Activated CD4-positive, CD25-positive, alpha-beta regulatory T cell (primary cell): ENCODE measurements around the gene TSPAN3.
A peak's percentile ranks its signal among the peaks of the same experiment; 100 is the strongest.

Experiments
- DNase-seq, 4 experiments: peaks; one replicate each; lab custom pipeline; 2025; lab: John Stamatoyannopoulos, UW

The TSPAN3 gene

DNA sequence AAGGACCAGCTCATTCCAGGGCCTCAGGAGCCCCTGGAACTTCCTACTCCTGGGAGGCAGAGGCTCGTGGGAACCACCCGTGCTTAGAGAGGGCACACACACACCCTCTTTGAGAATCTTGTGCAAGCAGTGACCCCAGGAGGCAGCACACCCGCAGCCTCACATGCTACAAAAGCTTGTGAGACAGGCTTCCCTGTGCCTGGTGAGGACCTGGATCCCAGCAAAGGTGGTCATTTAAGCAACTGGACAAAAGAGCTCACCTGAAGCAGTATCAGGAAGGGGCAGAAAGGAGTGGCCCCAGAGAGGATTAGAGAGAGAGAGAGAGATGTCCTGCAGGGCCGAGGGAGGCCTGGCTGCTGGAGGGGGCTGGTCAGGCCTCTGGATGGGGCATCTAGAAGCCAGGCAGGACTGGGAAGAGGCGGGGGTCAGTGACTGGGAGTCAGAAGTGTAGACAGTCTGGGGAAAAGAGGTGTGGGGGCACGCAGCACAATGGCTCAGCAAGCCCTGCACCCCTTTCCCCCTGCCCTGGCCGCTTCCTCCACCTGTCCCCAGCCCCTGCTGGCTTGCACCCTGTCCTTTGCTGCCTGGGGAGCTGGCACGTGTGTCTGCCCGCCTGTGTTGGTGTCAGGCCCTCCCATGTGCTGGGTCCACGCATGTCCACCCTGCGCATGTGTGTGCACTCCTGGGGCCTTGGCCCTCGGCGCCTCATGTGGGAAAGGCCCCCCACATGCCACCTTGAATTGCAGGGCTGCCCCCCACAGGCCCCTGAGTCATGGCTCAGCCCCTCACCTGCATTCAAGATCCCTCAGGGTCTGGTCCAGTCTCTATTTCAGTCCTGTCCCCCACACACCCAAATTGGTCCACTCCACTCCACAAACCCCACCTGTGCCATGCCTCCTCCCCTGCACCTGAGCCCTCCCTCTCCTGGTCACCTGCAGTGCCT is 36.9 kb downstream of the TSPAN3 start:
- no peak for DNase-seq

- no peak for DNase-seq
These were observed 37.5 kb downstream of the TSPAN3 start for GRCh38 chr15:77033417-77033728.

- DNase-seq = no peak
These were observed 38.1 kb downstream of the TSPAN3 start for GRCh38 chr15:77032647-77033416.

DNA sequence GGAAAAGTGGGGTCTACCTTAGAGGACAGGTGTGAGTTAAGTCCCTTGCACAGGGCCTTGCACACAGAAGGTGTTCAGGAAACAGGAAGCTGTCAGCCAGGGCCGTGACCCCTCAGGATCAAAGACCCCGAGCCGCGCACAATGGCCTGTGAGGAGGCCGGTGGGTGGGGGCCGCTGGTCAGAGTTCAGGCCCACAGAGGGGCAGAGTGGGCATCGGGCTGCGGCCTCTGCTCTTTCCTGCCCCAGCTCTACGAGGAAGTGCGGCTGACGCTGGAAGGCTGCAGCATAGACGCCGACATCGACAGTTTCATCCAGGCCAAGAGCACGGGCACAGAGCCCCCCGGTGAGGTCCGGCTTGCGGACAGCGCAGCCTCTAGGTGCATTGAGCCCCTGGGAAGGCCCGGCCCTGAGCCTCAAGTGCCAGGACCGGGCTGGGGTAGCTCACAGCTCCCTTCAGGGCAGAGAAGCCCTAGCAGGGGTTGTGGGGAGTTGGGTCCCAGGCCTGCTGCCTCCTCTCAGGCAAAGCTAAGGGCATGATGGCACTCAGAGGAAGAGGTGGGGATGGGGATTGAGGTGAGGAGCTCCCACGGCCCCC is 38.8 kb downstream of the TSPAN3 start:
- no peak for DNase-seq

DNA sequence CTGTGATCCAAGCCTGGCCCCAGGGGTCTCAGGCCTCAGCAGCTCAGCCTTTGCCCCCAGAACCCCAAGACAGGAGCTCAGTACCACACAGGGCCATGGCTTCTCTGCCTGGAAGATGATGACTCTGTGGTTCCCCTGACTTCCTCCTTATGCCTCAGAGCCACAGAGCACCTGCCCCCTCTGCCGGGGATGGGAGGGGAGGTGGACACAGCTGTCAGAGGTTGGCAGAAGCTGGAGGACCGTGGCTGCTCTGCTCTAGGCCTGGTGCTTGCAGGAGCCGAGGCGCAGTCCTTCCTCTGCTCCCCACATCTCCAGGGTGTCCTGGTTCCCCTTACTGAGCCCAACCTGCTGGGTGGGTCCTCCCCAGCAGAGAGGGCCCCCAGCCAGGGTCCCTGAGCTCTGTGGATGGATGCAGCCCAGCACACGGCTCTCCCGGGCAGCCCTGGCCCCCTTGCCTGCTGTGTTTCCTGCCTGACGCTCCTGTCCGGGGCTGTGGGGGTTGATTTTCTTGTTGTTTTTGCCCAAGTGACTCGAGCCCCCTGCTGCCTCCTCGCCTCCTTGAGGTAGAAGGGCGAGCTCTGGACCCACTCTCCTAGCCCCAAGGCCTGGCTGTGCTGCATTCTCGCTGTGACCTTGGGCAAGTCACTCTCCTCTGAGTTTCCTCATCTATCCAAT is 39.4 kb downstream of the TSPAN3 start:
- DNase-seq = no peak

DNA sequence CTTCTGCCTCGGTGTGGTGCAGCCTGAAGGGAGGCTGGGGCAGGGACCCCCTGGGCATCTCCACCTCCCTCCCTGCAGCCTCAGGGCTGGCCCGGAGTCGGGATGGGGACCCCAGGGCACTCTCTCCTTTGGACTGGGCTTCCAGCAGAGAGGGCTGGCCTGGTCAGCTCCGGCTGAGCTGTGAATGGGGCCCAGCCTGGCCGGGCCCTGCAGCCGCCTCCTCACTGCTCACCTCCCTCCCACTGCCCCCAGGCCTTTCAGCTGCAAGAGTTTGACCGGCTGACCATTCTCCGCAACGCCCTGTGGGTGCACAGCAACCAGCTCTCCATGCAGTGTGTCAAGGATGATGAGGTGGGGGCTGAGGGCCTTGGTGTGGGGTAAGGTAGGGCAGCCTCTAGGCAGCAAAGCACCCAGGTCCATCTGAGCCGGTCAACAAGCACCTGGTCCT is 40.0 kb downstream of the TSPAN3 start:
- DNase-seq = no peak

- DNase-seq = no peak
These were observed 40.6 kb downstream of the TSPAN3 start for GRCh38 chr15:77030048-77030927.

DNA sequence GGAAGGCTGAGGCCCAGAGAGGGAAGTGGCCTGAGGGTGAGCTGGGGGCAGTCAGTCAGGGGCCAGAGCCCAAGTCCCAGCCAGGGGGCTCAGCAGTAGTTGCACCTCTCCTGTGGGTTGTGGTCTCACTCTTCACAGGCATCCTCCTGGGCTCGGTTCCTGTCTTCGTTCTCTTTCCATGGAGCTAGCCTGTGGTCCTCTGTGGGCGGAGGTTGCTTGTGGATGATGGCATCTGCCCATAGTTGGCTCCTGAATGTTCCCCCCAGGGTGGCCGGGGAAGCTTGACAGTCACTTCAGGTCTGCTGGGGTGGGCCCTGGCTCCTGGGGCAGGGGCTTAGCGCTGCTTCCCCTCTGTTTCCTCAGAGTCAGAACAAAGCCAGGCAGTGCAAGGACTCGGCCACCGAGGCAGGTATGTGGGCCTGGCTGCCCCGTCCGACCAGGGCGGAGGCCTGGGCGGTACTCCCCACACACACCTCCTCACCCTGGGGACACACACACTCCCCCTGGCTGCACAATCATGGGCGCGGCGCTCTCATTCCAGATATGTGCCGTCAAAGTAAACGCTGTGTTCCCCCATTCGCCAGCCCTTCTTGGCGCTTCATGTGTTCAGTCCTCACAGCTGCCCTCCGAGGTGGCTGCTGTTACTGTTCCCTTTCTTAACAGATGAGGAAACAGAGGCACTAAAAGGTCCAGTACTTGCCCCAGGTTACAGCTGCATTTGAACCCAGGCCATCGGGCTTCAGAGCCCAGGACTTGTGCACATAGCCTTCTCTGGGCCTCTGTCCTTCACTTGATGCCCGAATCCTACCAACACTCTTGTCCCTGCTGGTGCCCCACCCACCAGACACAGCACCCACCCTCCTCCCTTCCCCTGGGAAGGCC is 41.5 kb downstream of the TSPAN3 start:
- no peak for DNase-seq

DNA sequence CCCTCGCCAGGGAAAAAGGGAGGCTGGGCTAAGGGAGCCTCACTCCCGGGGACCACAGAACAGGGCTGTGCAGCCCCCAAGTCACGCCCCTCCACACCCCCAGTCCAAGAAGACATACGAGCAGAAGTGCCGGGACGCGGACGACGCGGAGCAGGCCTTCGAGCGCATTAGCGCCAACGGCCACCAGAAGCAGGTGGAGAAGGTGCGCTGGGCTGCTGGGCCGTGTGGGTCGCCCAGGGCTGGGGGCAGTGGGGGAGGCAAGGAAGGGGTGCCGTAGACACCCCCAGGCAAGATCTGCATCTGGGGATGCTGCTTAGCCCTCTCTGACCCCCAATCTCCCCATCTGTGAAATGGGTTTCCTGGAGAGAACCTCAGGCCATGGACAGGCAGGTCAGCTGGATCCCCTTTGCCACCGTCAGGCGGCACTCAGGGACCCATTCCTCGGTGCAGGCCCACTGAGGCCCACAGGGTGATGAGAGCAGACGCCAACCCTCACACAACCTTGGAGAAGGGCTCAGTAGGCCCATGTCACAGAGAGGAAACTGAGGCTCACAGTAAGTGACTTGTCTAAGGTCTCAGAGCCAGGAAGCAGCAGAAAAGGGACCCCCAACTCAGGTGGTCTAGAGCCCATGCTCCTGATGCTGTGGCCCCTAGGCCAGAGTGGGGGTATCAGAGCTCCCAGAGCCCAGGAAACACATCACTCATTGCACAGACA is 42.3 kb downstream of the TSPAN3 start:
- DNase-seq = no peak

DNA sequence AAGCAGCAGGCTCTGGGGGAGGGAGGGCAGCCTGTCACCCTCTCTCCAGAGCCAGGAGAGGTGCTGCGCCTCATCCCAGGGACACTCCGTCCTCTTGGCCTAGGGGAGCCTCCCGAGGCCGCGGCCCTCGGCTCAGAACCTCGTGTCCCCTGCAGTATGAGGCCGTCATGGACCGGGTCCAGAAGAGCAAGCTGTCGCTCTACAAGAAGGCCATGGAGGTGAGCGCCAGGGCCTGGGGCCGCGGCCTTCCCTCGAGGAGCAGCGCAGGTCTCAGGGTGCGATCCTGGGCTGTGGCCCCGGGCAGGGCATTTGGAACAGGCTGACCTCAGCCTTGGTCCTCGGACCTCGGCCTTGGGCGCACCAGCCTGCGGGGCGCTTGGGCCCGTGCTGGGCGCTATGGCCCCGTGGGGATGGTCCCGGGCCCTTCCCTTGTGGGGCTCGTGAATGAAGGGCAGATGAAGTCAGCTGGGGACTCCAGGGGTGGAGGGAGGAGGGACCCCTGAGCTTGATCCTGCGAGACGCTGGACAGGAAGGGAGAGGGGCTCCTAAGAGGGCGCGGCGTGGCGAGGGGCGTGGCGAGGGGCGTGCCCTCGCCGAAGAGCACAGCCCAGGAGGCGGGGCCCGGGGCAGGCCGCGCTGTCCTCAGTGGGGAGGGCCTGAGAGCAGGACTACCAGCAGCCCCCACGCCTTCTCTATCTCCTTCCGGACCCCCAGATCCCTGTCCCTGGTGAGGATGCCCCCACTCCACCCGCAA is 43.0 kb downstream of the TSPAN3 start:
- DNase-seq = no peak

DNA sequence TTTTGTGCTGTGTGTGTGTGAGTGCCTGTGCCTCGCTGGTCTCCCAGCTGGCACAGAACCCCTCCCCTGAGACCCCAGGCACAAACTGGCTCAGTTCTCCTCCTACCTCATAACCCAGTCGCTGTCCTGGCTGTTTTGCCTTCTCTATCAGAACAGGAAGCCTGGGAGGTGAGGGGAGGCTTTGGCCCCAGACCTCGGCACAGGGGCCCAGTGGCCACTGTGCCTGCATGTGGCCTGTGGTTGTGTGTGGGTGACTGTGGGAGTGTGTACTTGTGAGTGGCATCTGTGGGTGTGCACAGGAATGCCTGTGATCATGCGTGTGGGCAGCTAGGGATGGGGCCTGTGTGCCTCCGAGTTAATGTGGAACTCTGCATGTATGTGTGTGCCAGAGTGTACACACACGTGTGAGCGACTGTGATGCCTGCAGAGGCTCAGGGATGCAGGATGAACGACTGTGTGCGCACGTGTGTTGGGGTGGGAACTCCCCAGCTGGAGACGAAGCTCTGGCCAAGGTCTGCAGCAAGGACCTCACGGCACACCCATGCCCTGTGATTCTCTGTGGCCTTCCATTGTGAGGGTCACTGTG is 43.7 kb downstream of the TSPAN3 start:
- no peak for DNase-seq

GRCh38 chr15:77026501-77027110 is 44.3 kb downstream of the TSPAN3 start:
- DNase-seq = no peak

DNA sequence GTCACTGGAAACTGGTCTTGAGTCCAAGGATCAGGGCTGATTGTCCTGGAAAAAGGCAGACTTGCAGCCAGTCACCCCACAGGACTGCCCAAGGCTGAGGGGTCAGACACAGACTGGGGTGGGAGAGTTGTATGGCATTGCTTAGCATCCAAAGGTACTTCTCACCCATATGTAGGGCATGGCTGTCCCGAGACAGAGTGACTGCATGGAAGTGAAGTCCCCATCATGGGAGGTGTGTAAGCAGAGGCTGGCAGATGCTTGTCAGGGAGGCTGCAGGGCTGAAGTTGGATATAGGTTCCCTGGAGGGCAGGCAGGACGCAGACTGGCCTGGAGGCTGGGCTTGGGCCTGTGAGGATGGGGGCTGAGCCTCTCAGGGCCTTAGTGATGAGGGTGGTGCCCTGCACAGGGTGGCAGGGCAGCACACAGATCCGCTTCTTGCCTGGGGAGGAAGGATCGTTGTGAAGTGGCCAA is 44.9 kb downstream of the TSPAN3 start:
- no peak for DNase-seq

DNA sequence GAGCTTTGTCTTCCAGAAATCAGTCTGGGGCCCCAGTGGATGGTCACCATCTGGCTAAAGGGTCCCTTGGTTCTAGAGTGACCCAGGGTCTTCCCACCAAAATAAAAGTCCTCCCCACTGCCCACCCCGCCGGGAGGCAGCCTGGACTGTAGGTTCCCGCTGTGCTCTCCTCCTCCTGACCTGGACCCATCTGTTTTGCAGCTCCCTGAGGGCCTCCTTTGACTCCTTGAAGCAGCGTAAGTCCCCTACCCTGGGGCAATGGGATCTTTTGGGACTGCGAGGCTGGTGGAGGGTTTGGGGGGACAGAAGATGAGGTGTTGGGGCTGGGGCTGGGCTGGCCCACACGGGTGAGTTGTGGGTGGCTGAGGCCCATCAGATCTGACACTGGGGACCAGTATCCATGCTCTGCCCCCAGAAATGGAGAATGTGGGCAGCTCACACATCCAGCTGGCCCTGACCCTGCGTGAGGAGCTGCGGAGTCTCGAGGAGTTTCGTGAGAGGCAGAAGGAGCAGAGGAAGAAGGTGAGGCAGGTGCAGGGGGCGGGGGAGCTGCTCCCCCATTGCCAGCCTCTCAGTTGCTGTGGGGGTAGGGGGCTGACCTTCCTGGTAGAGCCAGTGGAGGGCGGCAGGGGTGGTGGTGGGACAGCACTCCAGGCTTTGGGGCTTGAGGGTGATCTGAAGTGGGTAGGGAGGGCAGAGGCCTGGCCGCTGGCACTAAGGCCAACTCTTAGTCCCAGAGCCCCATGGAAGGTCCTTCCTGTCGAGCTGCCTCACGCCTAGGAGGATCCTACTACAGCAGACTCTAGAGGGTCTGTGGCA is 45.6 kb downstream of the TSPAN3 start:
- DNase-seq = no peak

DNA sequence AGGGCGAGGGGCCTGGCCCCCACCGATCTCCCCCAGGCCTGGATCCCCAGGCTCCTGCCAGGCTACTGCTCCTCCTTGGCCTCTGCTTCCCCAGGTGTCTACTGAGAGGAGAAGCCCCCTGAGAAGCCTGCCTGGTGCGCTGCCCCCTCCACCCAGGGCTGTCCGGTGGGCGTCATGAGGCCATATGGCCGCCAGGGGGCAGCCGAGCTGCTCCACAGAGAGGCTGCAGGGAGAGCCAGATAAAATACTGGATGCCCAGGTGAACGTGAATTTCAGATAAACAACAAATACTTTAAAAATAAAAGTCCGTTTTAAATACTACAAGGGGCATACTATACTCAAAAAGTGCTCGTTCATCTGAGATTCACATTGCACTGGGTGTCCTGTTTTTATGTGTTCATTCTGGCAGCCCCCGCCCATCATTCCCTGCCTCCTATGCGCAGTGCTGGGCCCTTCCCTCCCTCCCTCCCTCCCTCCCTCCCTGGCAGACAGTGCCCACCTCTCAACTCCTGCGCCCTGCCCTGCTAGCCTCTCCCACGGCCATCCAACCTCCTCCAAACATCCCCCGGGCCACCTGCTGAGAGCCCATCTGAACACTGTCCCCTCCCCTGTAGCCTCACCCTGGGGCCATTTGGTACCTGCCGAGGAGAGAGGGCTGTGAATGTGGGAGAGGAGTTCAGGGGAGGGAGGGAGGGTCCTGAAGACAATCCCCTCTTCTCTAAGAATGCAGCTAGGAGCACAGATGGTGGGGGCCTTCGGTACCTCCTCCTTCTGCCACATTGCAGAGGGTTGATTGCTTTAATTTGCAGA is 46.4 kb downstream of the TSPAN3 start:
- peak; percentile 26 to 58 (median 53) for DNase-seq
